GM12878 (cell line): ENCODE data around the gene PLPP7.

Experiments
- ATF3 ChIP-seq: IDR thresholded peaks from 2 replicates; pipeline ENCODE4 v1.6.1; 2011; ENCODE audit warnings: low read depth, mild to moderate bottlenecking, low read length, moderate library complexity, borderline replicate concordance; ENCODE audit errors: extremely low read depth
- ATF7 ChIP-seq: fragments of 450-650 bp; IDR thresholded peaks from 2 replicates; pipeline ENCODE4 v1.6.1; 2016; ENCODE audit warnings: low read depth, mild to moderate bottlenecking
- CTCF ChIP-seq, 3 experiments: IDR thresholded peaks in 2 of 3; conservative IDR thresholded peaks in 1 of 3; 2 replicates each; pipeline ENCODE4 v1.5.1; 2011; ENCODE audit warnings: low read depth in 3 of 3, low read length in 3 of 3, mild to moderate bottlenecking in 3 of 3, control low read depth in 2 of 3, moderate library complexity in 2 of 3, inconsistent platforms in 1 of 3, mixed read lengths in 1 of 3; ENCODE audit not compliant: control insufficient read depth in 2 of 3, insufficient read depth in 1 of 3; ENCODE audit errors: extremely low read depth in 1 of 3
- EZH2 ChIP-seq: IDR thresholded peaks from 2 replicates; pipeline ENCODE4 v1.6.1; 2012; ENCODE audit warnings: low read depth, mild to moderate bottlenecking, control low read depth, inconsistent platforms, low read length, borderline replicate concordance; ENCODE audit not compliant: control insufficient read depth
- HDAC2 ChIP-seq: fragments of 200-600 bp; sonication (generic); IDR thresholded peaks from 2 replicates; pipeline ENCODE4 v1.6.1; 2017
- HDAC6 ChIP-seq: fragments of 200-600 bp; sonication (generic); IDR thresholded peaks from one replicate; pipeline ENCODE4 v1.8.0; 2017; ENCODE audit warnings: antibody characterized with exemption; ENCODE audit not compliant: unreplicated experiment
- NR2C2 ChIP-seq: IDR thresholded peaks from 2 replicates; pipeline ENCODE4 v1.6.1; 2011; ENCODE audit warnings: borderline replicate concordance, low read depth; ENCODE audit not compliant: control insufficient read depth, insufficient read length
- POLR2A ChIP-seq: IDR thresholded peaks from 2 replicates; pipeline ENCODE4 v1.6.1; 2011; ENCODE audit warnings: low read depth, mild to moderate bottlenecking, low read length
- SREBF1 ChIP-seq: IDR thresholded peaks from 2 replicates; pipeline ENCODE4 v1.6.1; 2012; ENCODE audit warnings: mild to moderate bottlenecking, low read length
- SRF ChIP-seq, 2 experiments: IDR thresholded peaks; 2 replicates each; pipeline ENCODE4 v1.6.1; 2011; ENCODE audit warnings: low read depth in 2 of 2, low read length in 2 of 2, mild to moderate bottlenecking in 1 of 2, moderate library complexity in 1 of 2

- no peak for TF ChIP-seq EZH2
- no peak for TF ChIP-seq SRF (IDR thresholded peaks at IDR 0.05; ENCODE audit: low read depth in 2 of 2, low read length in 2 of 2)
- no peak for TF ChIP-seq POLR2A
- TF ChIP-seq ATF7, result no peak
- TF ChIP-seq HDAC2, result no peak
- TF ChIP-seq ATF3, result no peak
- no peak for TF ChIP-seq SREBF1
- no peak for TF ChIP-seq HDAC6
- TF ChIP-seq CTCF (IDR thresholded peaks at IDR 0.05 in 2 of 3, conservative IDR thresholded peaks at IDR 0.05 in 1 of 3; ENCODE audit: control insufficient read depth in 2 of 3, extremely low read depth in 1 of 3, insufficient read depth in 1 of 3, low read depth in 3 of 3, low read length in 3 of 3), result no peak
- no peak for TF ChIP-seq NR2C2
Measured at GRCh38 chr9:131329241-131329641, 39.7 kb downstream of the PLPP7 start.
